ENCODE results near the gene SYT17.

DNA sequence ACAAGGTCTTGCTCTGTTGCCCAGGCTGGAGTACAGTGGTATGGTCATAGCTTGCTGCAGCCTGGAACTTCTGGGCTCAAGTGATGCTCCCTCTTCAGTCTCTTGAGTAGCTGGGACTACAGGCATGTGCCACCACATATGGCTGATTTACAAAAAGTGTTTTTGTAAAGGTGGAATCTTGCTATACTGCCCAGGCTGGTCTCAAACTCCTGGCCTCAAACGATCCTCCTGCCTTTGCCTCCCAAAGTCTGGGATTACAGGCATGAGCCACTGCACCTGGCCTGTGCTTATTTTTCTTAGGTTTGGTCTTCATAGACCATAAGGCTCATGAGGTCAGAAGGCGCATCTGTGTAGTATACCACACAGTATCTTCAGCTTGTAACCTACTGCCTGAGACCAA lies 122.8 kb downstream of the SYT17 start:
- no peak for TF ChIP-seq CTCF (conservative IDR thresholded peaks at IDR 0.05; ENCODE audit: low read length)
- TF ChIP-seq EZH2phosphoT487 (IDR thresholded peaks at IDR 0.05; ENCODE audit: borderline replicate concordance), result no peak

All from Loucy (cell line).